HG02981 (cell line): ENCODE results near the gene RAB3GAP1.
"Not testable (repeated sequence)": the region's sequence is repeated elsewhere in the genome, so short reads cannot be mapped to it uniquely, and the experiment has no call there.

Experiments
- ATAC-seq: cut with Tn5 transposase; IDR thresholded peaks from one replicate; pipeline ENCODE4 v1.9.1; 2021; ENCODE audit warnings: mild to moderate bottlenecking, moderate library complexity; ENCODE audit not compliant: unreplicated experiment

The RAB3GAP1 gene

GRCh38 chr2:135052042-135052876 lies at the start of gene RAB3GAP1:
TSS of gene RAB3GAP1 (plus strand) at chr2:135052292. CDS start at chr2:135052308, 16 bp downstream.
- peak; percentile 70 for ATAC-seq

- no peak for ATAC-seq
Measured at GRCh38 chr2:135002836-135003235, 49.3 kb upstream of the RAB3GAP1 start.

GRCh38 chr2:135004005-135004746 lies 47.9 kb upstream of the RAB3GAP1 start:
- ATAC-seq: peak; percentile 84

DNA sequence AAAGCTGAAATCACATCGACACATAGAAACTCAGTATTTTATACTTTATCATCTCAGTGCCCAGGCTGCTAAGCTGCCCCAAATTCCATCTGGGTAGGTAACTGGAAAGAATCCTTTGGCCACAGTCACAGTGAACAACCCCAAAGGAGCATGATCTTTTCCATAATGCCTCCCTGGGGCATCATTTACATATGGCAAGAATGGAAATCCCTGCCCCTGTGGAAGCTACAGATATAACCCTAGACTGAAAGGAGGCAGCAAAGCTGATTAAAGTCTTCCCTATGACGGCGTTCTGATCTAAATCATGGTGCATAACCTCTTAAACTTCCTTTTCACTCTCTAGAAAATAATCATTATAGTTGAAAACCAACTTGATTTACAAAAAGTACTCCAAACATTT lies 46.3 kb upstream of the RAB3GAP1 start:
- ATAC-seq: no peak

DNA sequence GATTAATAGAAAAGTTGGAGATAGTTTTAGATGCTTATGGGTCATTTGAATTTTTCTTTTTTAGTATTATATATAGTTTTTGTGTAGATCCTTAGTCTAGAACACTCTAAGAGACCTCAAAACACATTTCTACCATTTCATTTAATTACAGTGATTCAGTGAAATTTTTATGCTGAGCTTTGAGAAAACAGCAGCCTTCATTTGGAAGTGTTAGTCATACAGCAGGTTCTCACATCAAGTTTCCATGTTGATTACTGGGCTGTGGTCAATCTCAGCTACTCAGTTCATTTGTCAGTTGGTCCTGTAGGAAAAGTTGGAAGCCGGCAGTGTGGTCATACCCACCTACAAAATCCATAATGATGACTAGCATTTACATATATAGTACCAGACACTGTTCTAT lies 42.8 kb upstream of the RAB3GAP1 start:
- no peak for ATAC-seq

GRCh38 chr2:135010200-135010942 lies 41.7 kb upstream of the RAB3GAP1 start:
- ATAC-seq: no peak

DNA sequence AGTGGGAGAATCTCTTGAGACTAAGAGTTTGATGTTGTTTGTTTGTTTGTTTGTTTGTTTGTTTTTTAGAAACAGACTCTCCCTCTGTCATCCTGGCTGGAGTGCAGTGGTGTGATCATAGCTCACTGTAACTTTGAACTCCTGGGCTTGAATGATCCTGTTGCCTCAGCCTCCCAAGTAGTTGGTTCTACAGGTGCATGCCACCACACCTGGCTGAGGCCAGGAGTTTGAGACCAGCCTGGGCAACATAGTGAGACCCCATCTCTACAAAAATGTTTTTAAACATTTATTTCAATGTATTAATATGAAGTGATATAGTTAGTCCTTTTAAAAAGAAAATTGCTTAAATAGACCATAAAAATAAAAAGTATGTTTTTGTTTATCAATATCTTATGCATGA lies 40.5 kb upstream of the RAB3GAP1 start:
- ATAC-seq: no peak

- ATAC-seq: no peak
Measured at GRCh38 chr2:135021618-135022017, 30.5 kb upstream of the RAB3GAP1 start.

DNA sequence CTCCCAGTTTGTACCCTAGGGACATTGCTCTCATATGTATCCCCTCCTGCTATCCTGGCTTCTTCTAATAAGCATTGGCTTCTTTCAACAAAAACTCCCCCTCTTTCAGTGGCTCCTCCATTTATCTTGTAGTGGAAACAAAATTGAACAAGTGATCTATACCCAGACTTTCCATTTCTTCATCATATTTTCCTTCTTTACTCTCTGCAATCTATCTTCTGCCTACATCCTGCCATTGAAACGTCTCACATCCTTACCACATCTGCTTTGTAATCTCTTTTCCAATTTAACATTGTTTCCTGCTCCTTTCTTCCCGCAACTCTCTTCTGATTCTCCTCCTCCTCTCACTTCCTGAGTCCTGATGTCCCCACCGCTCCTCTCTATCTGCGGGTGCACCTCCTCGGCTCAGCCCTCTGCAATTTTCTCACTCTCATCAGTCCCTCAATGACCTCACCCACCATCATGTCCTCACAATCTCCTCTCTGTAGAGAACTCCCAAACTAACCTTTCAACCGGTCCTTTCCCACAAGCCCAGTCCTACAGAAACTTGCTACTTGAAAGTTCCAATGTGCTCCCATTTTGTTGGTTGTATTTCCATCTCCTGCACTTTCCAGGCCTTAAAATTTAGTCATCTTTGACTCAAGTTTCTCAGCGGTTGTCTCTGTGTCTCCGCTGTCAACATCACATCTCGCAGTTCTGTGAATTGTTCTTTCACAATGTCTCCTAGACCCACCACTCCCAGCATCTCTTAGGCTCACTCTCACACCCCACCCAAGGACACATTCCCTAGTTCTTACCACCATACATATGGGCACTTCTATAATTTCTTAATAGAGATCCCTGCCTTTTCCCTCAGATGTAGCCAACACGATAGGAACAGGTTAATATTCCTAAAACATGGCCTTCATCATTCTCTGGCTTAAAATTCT lies 28.9 kb upstream of the RAB3GAP1 start:
- ATAC-seq: no peak

DNA sequence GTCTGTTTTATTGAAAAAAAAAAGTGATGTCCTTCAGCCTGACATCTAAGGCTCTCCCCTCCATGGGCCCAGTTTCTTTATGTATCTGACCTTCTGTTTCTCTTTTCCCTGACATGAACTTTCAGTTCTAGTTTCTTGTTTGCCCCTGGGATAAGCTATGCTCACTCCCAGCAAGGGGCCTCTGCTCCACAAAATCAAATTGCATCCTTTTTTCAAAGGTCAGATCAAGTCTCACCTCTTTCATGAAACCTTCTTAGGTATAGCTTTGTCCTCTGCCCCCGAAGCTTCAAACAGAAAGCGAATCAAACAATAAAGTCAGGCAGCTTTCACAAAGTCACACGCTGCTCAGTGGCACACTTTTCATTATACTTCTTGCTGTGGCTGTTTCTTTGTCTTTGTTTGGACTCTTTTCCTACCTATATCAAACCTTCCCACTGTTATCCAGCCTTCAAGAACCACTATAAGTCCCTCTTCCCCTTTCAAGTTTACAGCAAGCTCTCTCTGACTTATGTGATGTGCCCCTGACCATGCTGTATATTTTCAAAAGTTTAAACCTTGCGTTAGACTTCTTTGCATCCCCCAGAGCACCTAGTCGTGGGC lies 28.1 kb upstream of the RAB3GAP1 start:
- no peak for ATAC-seq

DNA sequence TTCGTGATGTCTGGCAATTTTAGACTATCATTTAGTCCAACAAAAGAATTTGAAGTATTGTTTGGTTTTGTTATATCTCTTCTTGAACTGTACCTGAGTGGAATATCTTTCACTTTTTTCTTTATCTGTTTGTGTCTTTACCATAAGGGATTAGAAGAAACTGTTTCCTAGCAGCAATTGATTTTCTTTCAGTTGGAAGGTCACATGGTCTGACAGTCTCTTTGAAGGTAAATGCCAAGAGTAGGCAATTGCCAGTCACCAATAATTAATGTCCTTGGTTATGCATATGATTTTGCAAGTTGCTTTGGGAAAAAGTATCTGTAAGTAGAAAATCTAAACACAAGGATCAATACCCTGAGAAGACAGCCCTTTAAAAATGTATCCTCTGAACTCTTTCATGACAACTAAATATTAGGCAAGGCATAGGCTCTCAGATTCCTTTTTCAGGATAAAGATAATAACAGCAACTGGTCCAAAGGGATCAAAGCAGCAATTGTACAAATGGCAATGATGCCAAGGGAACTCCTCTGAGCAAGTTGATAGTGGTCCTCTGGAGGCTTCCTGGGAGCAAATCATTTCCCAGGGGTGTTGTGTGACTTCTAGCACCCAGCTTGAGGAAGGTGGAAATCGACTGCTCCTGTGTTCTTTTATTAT lies 22.5 kb upstream of the RAB3GAP1 start:
- ATAC-seq: no peak

GRCh38 chr2:135030826-135031225 lies 21.3 kb upstream of the RAB3GAP1 start:
- no peak for ATAC-seq

DNA sequence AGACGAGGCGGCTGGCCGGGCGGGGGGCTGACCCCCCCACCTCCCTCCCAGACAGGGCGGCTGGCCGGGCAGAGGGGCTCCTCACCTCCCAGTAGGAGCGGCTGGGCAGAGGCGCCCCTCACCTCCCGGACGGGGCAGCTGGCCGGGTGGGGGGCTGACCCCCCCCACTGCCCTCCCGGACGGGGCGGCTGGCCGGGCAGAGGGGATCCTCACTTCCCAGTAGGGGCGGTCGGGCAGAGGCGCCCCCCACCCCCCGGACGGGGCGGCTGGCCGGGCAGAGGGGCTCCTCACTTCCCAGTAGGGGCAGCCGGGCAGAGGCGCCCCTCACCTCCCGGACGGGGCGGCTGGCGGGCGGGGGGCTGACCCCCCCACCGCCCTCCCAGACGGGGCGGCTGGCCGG lies 18.9 kb upstream of the RAB3GAP1 start:
- not testable (repeated sequence) for ATAC-seq

GRCh38 chr2:135037831-135038230 lies 14.3 kb upstream of the RAB3GAP1 start:
- ATAC-seq: no peak

- no peak for ATAC-seq
Measured at GRCh38 chr2:135043345-135043744, 8.7 kb upstream of the RAB3GAP1 start.

GRCh38 chr2:135047300-135047699 lies 4.8 kb upstream of the RAB3GAP1 start, which contains the start of gene MAP3K19:
TSS of gene MAP3K19 (minus strand) at chr2:135047447. CDS start at chr2:135024647, 22,800 bp downstream.
- ATAC-seq: no peak

DNA sequence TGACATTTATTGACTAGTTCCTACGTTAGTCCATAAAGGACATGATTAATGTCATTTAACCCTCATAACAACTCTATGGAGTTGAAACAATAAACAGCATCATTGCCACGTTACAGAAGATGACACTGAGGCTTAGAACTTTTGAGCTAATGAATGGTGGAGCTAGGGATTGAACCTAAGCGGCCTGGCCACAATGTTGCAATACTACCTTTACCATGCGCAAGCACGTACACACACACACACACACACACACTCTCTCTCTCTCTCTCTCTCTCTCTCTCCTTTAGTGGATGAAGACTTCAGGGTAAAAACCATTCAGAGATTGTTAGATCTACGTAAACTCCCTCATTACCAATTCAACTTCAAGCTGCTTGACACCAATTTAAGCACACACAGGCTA lies 4.0 kb upstream of the RAB3GAP1 start:
- no peak for ATAC-seq

- no peak for ATAC-seq
Measured at GRCh38 chr2:135050132-135050531, 2.0 kb upstream of the RAB3GAP1 start.

DNA sequence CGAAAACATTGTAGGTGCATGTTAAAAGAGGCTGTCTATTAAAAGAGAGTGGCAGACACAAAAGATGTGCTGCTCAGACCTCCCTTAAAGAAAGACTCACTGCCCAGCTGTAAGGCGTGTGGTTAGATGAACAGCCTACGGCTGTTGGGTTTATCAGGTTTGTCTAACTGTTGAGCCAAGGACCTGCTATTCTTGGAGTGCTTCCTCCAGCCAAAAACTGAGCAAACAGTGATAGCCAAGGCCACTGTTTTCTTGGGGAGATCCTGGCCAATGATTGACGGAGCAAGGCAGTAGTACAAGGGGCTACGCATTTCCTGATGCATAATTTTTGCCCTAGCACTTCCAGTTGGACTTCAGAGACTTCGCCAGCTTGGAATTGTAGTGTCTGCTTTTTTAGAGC lies 1.4 kb upstream of the RAB3GAP1 start:
- no peak for ATAC-seq
